SH-SY5Y (cell line): ENCODE results near the gene TTK.

Experiments used
- GATA2 ChIP-seq: IDR thresholded peaks from 2 replicates; pipeline ENCODE4 v1.6.1; 2011; ENCODE audit warnings: mild to moderate bottlenecking, low read depth, low read length
- GATA3 ChIP-seq: IDR thresholded peaks from 2 replicates; pipeline ENCODE4 v1.6.1; 2011; ENCODE audit warnings: low read depth, mild to moderate bottlenecking, low read length, moderate library complexity

Gene TTK

GRCh38 chr6:80003826-80004172 lies 650 bp upstream of the TTK start:
- TF ChIP-seq GATA3, result no peak
- TF ChIP-seq GATA2, result no peak

- TF ChIP-seq GATA2, result no peak
- TF ChIP-seq GATA3, result no peak
These were observed 957 bp downstream of the TTK start for GRCh38 chr6:80005406-80005805.

GRCh38 chr6:80006541-80006940 lies 2.1 kb downstream of the TTK start:
- no peak for TF ChIP-seq GATA2
- no peak for TF ChIP-seq GATA3

GRCh38 chr6:80009531-80009930 lies 5.1 kb downstream of the TTK start:
- no peak for TF ChIP-seq GATA2
- TF ChIP-seq GATA3, result no peak

GRCh38 chr6:80010288-80010687 lies 5.8 kb downstream of the TTK start:
- TF ChIP-seq GATA2 (no peak), GATA3 (no peak)

- TF ChIP-seq GATA2, result no peak
- no peak for TF ChIP-seq GATA3
These were observed 11.5 kb downstream of the TTK start for GRCh38 chr6:80015839-80016435.

GRCh38 chr6:80020381-80021120 lies 16.1 kb downstream of the TTK start:
- no peak for TF ChIP-seq GATA2

GRCh38 chr6:80021131-80021530 lies 16.7 kb downstream of the TTK start:
- TF ChIP-seq GATA2 (no peak), GATA3 (no peak)

- no peak for TF ChIP-seq GATA2
- TF ChIP-seq GATA3, result no peak
These were observed 17.1 kb downstream of the TTK start for GRCh38 chr6:80021591-80021990.

- TF ChIP-seq GATA2, result no peak
These were observed 18.4 kb downstream of the TTK start for GRCh38 chr6:80022803-80023202.

GRCh38 chr6:80028589-80028988 lies 24.1 kb downstream of the TTK start:
- TF ChIP-seq GATA3 (no peak), GATA2 (no peak)

- TF ChIP-seq GATA2 (no peak), GATA3 (no peak)
These were observed 25.0 kb downstream of the TTK start for GRCh38 chr6:80029470-80029869.

- no peak for TF ChIP-seq GATA2
- TF ChIP-seq GATA3, result no peak
These were observed 56.3 kb downstream of the TTK start for GRCh38 chr6:80060774-80061173.

GRCh38 chr6:80077067-80077466 lies 72.6 kb downstream of the TTK start:
- TF ChIP-seq GATA2 (no peak), GATA3 (no peak)

- TF ChIP-seq GATA3, result no peak
- TF ChIP-seq GATA2, result no peak
These were observed 84.2 kb downstream of the TTK start for GRCh38 chr6:80088637-80089036.

- TF ChIP-seq GATA3, result no peak
- no peak for TF ChIP-seq GATA2
These were observed 87.1 kb downstream of the TTK start for GRCh38 chr6:80091506-80091905.
